HEK293 (cell line): ENCODE data around the gene SERPINH1.

Experiments used
- CTCF ChIA-PET: fragments of 350-600 bp; formaldehyde crosslinking; extraction: SDS; loops from one replicate; lab custom pipeline; 2021; ENCODE audit warnings: antibody characterized with exemption; lab: Yijun Ruan, JAX
- POLR2A ChIA-PET: fragments of 300-600 bp; formaldehyde crosslinking; extraction: SDS; loops from one replicate; lab custom pipeline; 2020; ENCODE audit warnings: antibody characterized with exemption, inconsistent platforms; lab: Yijun Ruan, JAX
- H3K27ac ChIP-seq: fragments of 200-500 bp; sonication (Bioruptor generic); 2 replicates; pipeline ENCODE4 v1.5.1; 2014; ENCODE audit warnings: low read depth, low read length, control low read depth, inconsistent platforms; ENCODE audit errors: extremely low read depth
- H3K36me3 ChIP-seq, 2 experiments: fragments of 200-500 bp in 1 of 2; sonication (Bioruptor generic) in 1 of 2; 1 replicate in 1 of 2; 2 replicates in 1 of 2; pipeline ENCODE4 v1.5.1; 2014 to 2017; ENCODE audit warnings: inconsistent platforms in 2 of 2, low read length in 2 of 2; ENCODE audit not compliant: control insufficient read depth in 2 of 2, insufficient read depth in 1 of 2
- H3K4me1 ChIP-seq: fragments of 200-500 bp; sonication (Bioruptor generic); 2 replicates; pipeline ENCODE4 v1.5.1; 2014; ENCODE audit warnings: mild to moderate bottlenecking, low read length, inconsistent platforms; ENCODE audit not compliant: control insufficient read depth, insufficient read depth
- H3K4me3 ChIP-seq: 2 replicates; pipeline ENCODE4 v1.5.1; 2011; ENCODE audit warnings: low read depth, mild to moderate bottlenecking, control low read depth, low read length, moderate library complexity
- H3K9me3 ChIP-seq: fragments of 200-500 bp; sonication (Bioruptor generic); 2 replicates; pipeline ENCODE4 v1.5.1; 2014; ENCODE audit warnings: low read depth, low read length, inconsistent platforms; ENCODE audit not compliant: control insufficient read depth, insufficient read depth
- HIC1 ChIP-seq: fragments of 450-650 bp; formaldehyde crosslinking; IDR thresholded peaks from 2 replicates; pipeline ENCODE4 v1.5.1; 2016; ENCODE audit warnings: missing biosample characterization, missing genetic modification characterization
- KLF10 ChIP-seq: fragments of 450-650 bp; IDR thresholded peaks from 2 replicates; pipeline ENCODE4 v1.5.1; 2018; ENCODE audit warnings: missing biosample characterization, mild to moderate bottlenecking, missing genetic modification characterization
- MYNN ChIP-seq: fragments of 450-650 bp; formaldehyde crosslinking; IDR thresholded peaks from 2 replicates; pipeline ENCODE4 v1.5.1; 2016; ENCODE audit warnings: missing biosample characterization, missing genetic modification characterization, borderline replicate concordance
- PATZ1 ChIP-seq: fragments of 450-650 bp; formaldehyde crosslinking; IDR thresholded peaks from 2 replicates; pipeline ENCODE4 v1.5.1; 2016; ENCODE audit warnings: missing biosample characterization, missing genetic modification characterization
- PRDM4 ChIP-seq: fragments of 450-650 bp; formaldehyde crosslinking; IDR thresholded peaks from 2 replicates; pipeline ENCODE4 v1.5.1; 2017; ENCODE audit warnings: missing biosample characterization, missing genetic modification characterization
- PRDM6 ChIP-seq: fragments of 450-650 bp; formaldehyde crosslinking; IDR thresholded peaks from 2 replicates; pipeline ENCODE4 v1.5.1; 2017; ENCODE audit warnings: missing biosample characterization, missing genetic modification characterization
- SP2 ChIP-seq: fragments of 450-650 bp; formaldehyde crosslinking; IDR thresholded peaks from 2 replicates; pipeline ENCODE4 v1.5.1; 2016; ENCODE audit warnings: missing biosample characterization, missing genetic modification characterization
- ZBTB10 ChIP-seq: fragments of 450-650 bp; formaldehyde crosslinking; IDR thresholded peaks from 2 replicates; pipeline ENCODE4 v1.5.1; 2016; ENCODE audit warnings: missing biosample characterization, missing genetic modification characterization
- ZBTB21 ChIP-seq: fragments of 450-650 bp; formaldehyde crosslinking; IDR thresholded peaks from 2 replicates; pipeline ENCODE4 v1.5.1; 2017; ENCODE audit warnings: missing biosample characterization, missing genetic modification characterization
- ZFHX2 ChIP-seq: fragments of 450-650 bp; formaldehyde crosslinking; conservative IDR thresholded peaks from 2 replicates; pipeline ENCODE4 v1.5.1; 2016; ENCODE audit warnings: missing biosample characterization, missing genetic modification characterization
- ZFP3 ChIP-seq: fragments of 450-650 bp; formaldehyde crosslinking; IDR thresholded peaks from 2 replicates; pipeline ENCODE4 v1.5.1; 2016; ENCODE audit warnings: low read depth, missing biosample characterization, missing genetic modification characterization
- ZNF121 ChIP-seq: fragments of 450-650 bp; formaldehyde crosslinking; IDR thresholded peaks from 2 replicates; pipeline ENCODE4 v1.5.1; 2016; ENCODE audit warnings: missing biosample characterization, missing genetic modification characterization
- ZNF133 ChIP-seq: fragments of 450-650 bp; formaldehyde crosslinking; IDR thresholded peaks from 2 replicates; pipeline ENCODE4 v1.5.1; 2016; ENCODE audit warnings: missing biosample characterization, missing genetic modification characterization
- ZNF221 ChIP-seq: fragments of 450-650 bp; formaldehyde crosslinking; IDR thresholded peaks from 2 replicates; pipeline ENCODE4 v1.5.1; 2017; ENCODE audit warnings: missing biosample characterization, missing genetic modification characterization, borderline replicate concordance
- ZNF341 ChIP-seq: fragments of 450-650 bp; formaldehyde crosslinking; IDR thresholded peaks from 2 replicates; pipeline ENCODE4; 2016; ENCODE audit warnings: low read depth, missing biosample characterization, missing genetic modification characterization
- ZNF473 ChIP-seq: fragments of 450-650 bp; formaldehyde crosslinking; IDR thresholded peaks from 2 replicates; pipeline ENCODE4 v1.5.1; 2017; ENCODE audit warnings: missing biosample characterization, missing genetic modification characterization
- ZNF518A ChIP-seq: fragments of 450-650 bp; formaldehyde crosslinking; conservative IDR thresholded peaks from 2 replicates; pipeline ENCODE4 v1.5.1; 2016; ENCODE audit warnings: low read depth, missing biosample characterization, missing genetic modification characterization
- ZNF580 ChIP-seq: fragments of 450-650 bp; formaldehyde crosslinking; IDR thresholded peaks from 2 replicates; pipeline ENCODE4 v1.5.1; 2016; ENCODE audit warnings: missing biosample characterization, missing genetic modification characterization
- ZNF76 ChIP-seq: fragments of 450-650 bp; formaldehyde crosslinking; IDR thresholded peaks from 2 replicates; pipeline ENCODE4; 2016; ENCODE audit warnings: low read depth, missing biosample characterization, missing genetic modification characterization, borderline replicate concordance

SERPINH1 gene

GRCh38 chr11:75592715-75593114 is 30.7 kb downstream of the SERPINH1 start:
- ChIA-PET CTCF (interaction anchor here (0.5 to 1.2 kb wide), 3 partner anchors 43 to 995 kb away, joined by 3 to 4 read pairs (median 3); no protein-coding TSS in a partner anchor), POLR2A (no interaction called here)
- Histone ChIP-seq H3K4me1 (no peaks in the 10 kb centered on the region), H3K9me3 (no peaks in the 10 kb centered on the region), H3K4me3 (no peak overlapping the region), H3K27ac (no peak overlapping the region), H3K36me3 (no peaks in the 10 kb centered on the region)
- no peak for TF ChIP-seq ZFP3 (tag by site-specific recombination)
- TF ChIP-seq ZNF580 (tag by site-specific recombination): no peak
- no peak for TF ChIP-seq ZNF133 (tag by site-specific recombination)
- no peak for TF ChIP-seq HIC1 (tag by site-specific recombination)
- TF ChIP-seq ZNF221 (tag by site-specific recombination): no peak
- TF ChIP-seq ZNF76 (tag by site-specific recombination): no peak
- TF ChIP-seq PRDM4 (tag by site-specific recombination): no peak
- TF ChIP-seq ZBTB21 (tag by site-specific recombination): no peak
- no peak for TF ChIP-seq ZBTB10 (tag by site-specific recombination)
- TF ChIP-seq ZNF121 (tag by site-specific recombination): no peak
- TF ChIP-seq ZNF341 (tag by site-specific recombination): no peak
- TF ChIP-seq KLF10: no peak
- no peak for TF ChIP-seq ZFHX2 (tag by site-specific recombination)
- TF ChIP-seq SP2: no peak
- no peak for TF ChIP-seq MYNN (tag by site-specific recombination)
- TF ChIP-seq PATZ1 (tag by site-specific recombination): no peak
- TF ChIP-seq ZNF518A (tag by site-specific recombination): no peak
- TF ChIP-seq PRDM6 (tag by site-specific recombination): no peak
- no peak for TF ChIP-seq ZNF473
